BLaER1 (cell line): ENCODE data around the gene ZNF236.
"Not testable (repeated sequence)": the region's sequence is repeated elsewhere in the genome, so short reads cannot be mapped to it uniquely, and the experiment has no call there.

ENCODE experiments used
- H3K27ac ChIP-seq: shearing (Covaris generic); formaldehyde crosslinking; 2 replicates; pipeline ENCODE4 v1.8.1; 2022
- H3K27me3 ChIP-seq: shearing (Covaris generic); formaldehyde crosslinking; 2 replicates; pipeline ENCODE4 v1.8.1; 2022
- H3K36me3 ChIP-seq: shearing (Covaris generic); formaldehyde crosslinking; 2 replicates; pipeline ENCODE4 v1.8.1; 2022
- H3K4me1 ChIP-seq: shearing (Covaris generic); formaldehyde crosslinking; 2 replicates; pipeline ENCODE4 v1.8.1; 2022
- H3K4me2 ChIP-seq: shearing (Covaris generic); formaldehyde crosslinking; 2 replicates; pipeline ENCODE4 v1.8.1; 2022
- H3K4me3 ChIP-seq: shearing (Covaris generic); formaldehyde crosslinking; 2 replicates; pipeline ENCODE4 v1.8.1; 2022
- H3K9ac ChIP-seq: shearing (Covaris generic); formaldehyde crosslinking; 2 replicates; pipeline ENCODE4 v1.8.1; 2022
- H3K9me3 ChIP-seq: shearing (Covaris generic); formaldehyde crosslinking; 2 replicates; pipeline ENCODE4 v1.8.1; 2022
- H4K20me1 ChIP-seq: shearing (Covaris generic); formaldehyde crosslinking; 2 replicates; pipeline ENCODE4 v1.8.1; 2022
- Cebpa-rat ChIP-seq: shearing (Covaris generic); IDR thresholded peaks from 2 replicates; pipeline ENCODE4 v1.8.1; 2022

Gene ZNF236

GRCh38 chr18:76822506-76823160 lies at the start of gene ZNF236:
TSS of gene ZNF236 (plus strand) at chr18:76822557. CDS start at chr18:76822608, 51 bp downstream.
- Histone ChIP-seq H3K36me3 (peaks cover 10% of the 10 kb centered on the region; the same call in 1 of the 2 replicates), H3K9ac (peak within 1 kb of the TSS; percentile 88), H4K20me1 (no peaks in the 10 kb centered on the region), H3K27me3 (no peaks in the 10 kb centered on the region), H3K9me3 (no peaks in the 10 kb centered on the region), H3K4me3 (peak within 1 kb of the TSS; percentile 88), H3K4me2 (peak within 1 kb of the TSS; percentile 94), H3K27ac (peak within 1 kb of the TSS; percentile 98), H3K4me1 (peaks cover 45% of the 10 kb centered on the region)
- TF ChIP-seq Cebpa-rat, result no peak

GRCh38 chr18:76772665-76773064 lies 49.7 kb upstream of the ZNF236 start:
- Histone ChIP-seq H3K4me2 (no peak overlapping the region), H3K27me3 (no peaks in the 10 kb centered on the region), H4K20me1 (no peaks in the 10 kb centered on the region), H3K36me3 (no peaks in the 10 kb centered on the region), H3K27ac (no peak overlapping the region), H3K4me3 (no peak overlapping the region), H3K9ac (no peak overlapping the region), H3K4me1 (no peaks in the 10 kb centered on the region), H3K9me3 (peaks cover 26% of the 10 kb centered on the region)
- no peak for TF ChIP-seq Cebpa-rat

- H4K20me1 ChIP-seq, H3K4me3 ChIP-seq, H3K36me3 ChIP-seq, H3K27ac ChIP-seq, H3K4me1 ChIP-seq, H3K9ac ChIP-seq, H3K27me3 ChIP-seq, H3K9me3 ChIP-seq, H3K4me2 ChIP-seq: not testable (repeated sequence)
These were observed 45.3 kb upstream of the ZNF236 start for GRCh38 chr18:76777036-76777435.

GRCh38 chr18:76783786-76784484 lies 38.4 kb upstream of the ZNF236 start:
- peaks cover 5% of the 10 kb centered on the region; the same call in 1 of the 2 replicates for H3K27me3 ChIP-seq
- no peaks in the 10 kb centered on the region for H3K4me1 ChIP-seq
- no peak overlapping the region for H3K27ac ChIP-seq
- H3K4me2 ChIP-seq, result no peak overlapping the region
- no peak for TF ChIP-seq Cebpa-rat
- H3K9me3 ChIP-seq, result peaks cover 23% of the 10 kb centered on the region
- no peaks in the 10 kb centered on the region for H4K20me1 ChIP-seq
- no peak overlapping the region for H3K4me3 ChIP-seq
- H3K9ac ChIP-seq, result no peak overlapping the region
- H3K36me3 ChIP-seq, result no peaks in the 10 kb centered on the region

- H3K9ac ChIP-seq, result no peak overlapping the region
These were observed 36.5 kb upstream of the ZNF236 start for GRCh38 chr18:76785872-76786271.

GRCh38 chr18:76788571-76789317 lies 33.6 kb upstream of the ZNF236 start:
- no peak for TF ChIP-seq Cebpa-rat
- no peak overlapping the region for H3K27ac ChIP-seq
- peaks cover 5% of the 10 kb centered on the region; the same call in 1 of the 2 replicates for H3K27me3 ChIP-seq
- H3K4me3 ChIP-seq, result no peak overlapping the region
- H3K4me2 ChIP-seq, result no peak overlapping the region
- no peaks in the 10 kb centered on the region for H4K20me1 ChIP-seq
- H3K4me1 ChIP-seq, result no peaks in the 10 kb centered on the region
- H3K9me3 ChIP-seq, result peaks cover 57% of the 10 kb centered on the region
- no peaks in the 10 kb centered on the region for H3K36me3 ChIP-seq
- no peak overlapping the region for H3K9ac ChIP-seq

More at GRCh38 chr18:76785872-76786271, 36.5 kb upstream of the ZNF236 start:
- Histone ChIP-seq H3K36me3 (no peaks in the 10 kb centered on the region), H3K27ac (no peak overlapping the region), H4K20me1 (no peaks in the 10 kb centered on the region), H3K9me3 (peaks cover 41% of the 10 kb centered on the region), H3K4me3 (no peak overlapping the region), H3K4me1 (no peaks in the 10 kb centered on the region), H3K4me2 (no peak overlapping the region), H3K27me3 (peaks cover 5% of the 10 kb centered on the region; the same call in 1 of the 2 replicates)
- no peak for TF ChIP-seq Cebpa-rat

- H3K4me2 ChIP-seq, result no peak overlapping the region
- H3K27me3 ChIP-seq, result peaks cover 5% of the 10 kb centered on the region; the same call in 1 of the 2 replicates
- no peaks in the 10 kb centered on the region for H3K36me3 ChIP-seq
- H3K9ac ChIP-seq, result no peak overlapping the region
- no peak overlapping the region for H3K27ac ChIP-seq
- H3K9me3 ChIP-seq, result peaks cover 57% of the 10 kb centered on the region
- H3K4me3 ChIP-seq, result no peak overlapping the region
- TF ChIP-seq Cebpa-rat, result no peak
- H3K4me1 ChIP-seq, result no peaks in the 10 kb centered on the region
- no peaks in the 10 kb centered on the region for H4K20me1 ChIP-seq
These were observed 31.3 kb upstream of the ZNF236 start for GRCh38 chr18:76791106-76791505.

GRCh38 chr18:76791642-76792041 lies 30.7 kb upstream of the ZNF236 start:
- Histone ChIP-seq H3K9ac (no peak overlapping the region), H3K9me3 (peaks cover 57% of the 10 kb centered on the region), H3K4me3 (no peak overlapping the region), H3K27ac (no peak overlapping the region), H4K20me1 (no peaks in the 10 kb centered on the region), H3K27me3 (peaks cover 5% of the 10 kb centered on the region; the same call in 1 of the 2 replicates), H3K36me3 (no peaks in the 10 kb centered on the region), H3K4me2 (no peak overlapping the region), H3K4me1 (no peaks in the 10 kb centered on the region)
- TF ChIP-seq Cebpa-rat, result no peak

DNA sequence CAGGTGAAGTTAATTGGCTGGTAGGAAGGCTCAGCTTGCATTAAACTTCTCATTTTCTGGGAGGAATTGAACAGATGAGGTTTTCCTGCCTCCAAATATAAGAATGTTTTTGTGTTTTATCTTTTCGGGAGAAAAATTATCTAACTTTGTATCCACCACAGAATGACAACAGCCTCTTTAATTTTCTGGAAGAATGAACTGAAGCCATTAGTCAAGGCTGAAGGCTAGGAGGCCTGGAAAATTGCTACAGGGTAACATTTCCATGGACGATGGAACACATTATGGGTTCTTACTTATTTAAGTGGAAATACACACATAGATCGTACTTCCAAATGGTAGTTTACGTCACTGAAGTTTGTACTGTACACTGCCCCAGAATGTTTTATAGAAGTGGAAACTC lies 28.0 kb upstream of the ZNF236 start:
- H3K4me1 ChIP-seq, result no peaks in the 10 kb centered on the region
- no peak overlapping the region for H3K4me3 ChIP-seq
- H3K9ac ChIP-seq, result no peak overlapping the region
- H3K4me2 ChIP-seq, result no peak overlapping the region
- TF ChIP-seq Cebpa-rat, result no peak
- no peaks in the 10 kb centered on the region for H3K36me3 ChIP-seq
- H3K27me3 ChIP-seq, result no peaks in the 10 kb centered on the region
- no peaks in the 10 kb centered on the region for H4K20me1 ChIP-seq
- no peak overlapping the region for H3K27ac ChIP-seq
- peaks cover 48% of the 10 kb centered on the region for H3K9me3 ChIP-seq
